HS-5 (cell line): ENCODE measurements around the gene CIBAR2.

Experiments used
- DNase-seq: peaks from one replicate; pipeline ENCODE4 v3.0.0-alpha.2; 2012; ENCODE audit warnings: low read depth

Gene CIBAR2

DNA sequence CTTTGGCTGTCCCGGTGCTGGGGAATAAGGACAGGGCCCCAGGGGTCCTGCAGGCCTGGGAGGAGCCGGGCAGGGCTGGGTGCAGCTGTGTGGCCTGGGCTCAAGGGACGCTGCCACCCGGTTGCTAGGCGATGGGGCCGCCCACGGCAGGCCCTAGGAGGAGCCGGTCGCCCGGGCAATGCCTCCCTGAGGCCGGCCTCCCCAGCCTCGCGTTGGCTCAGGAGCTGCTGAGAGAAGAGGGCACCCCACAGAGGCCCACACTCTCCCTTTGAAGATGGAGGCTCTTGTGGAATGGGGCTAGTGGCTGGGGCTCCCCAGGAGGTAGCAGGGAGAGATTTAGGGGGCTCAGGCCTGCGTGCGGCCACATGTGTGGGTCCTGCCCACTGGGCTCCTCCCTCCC, at the start of gene CIBAR2:
TSS of gene CIBAR2 (minus strand) at position 109 of the 400 bp plus-strand sequence. CDS start 120 bp downstream, outside the sequence.
- DNase-seq, result no peak

DNA sequence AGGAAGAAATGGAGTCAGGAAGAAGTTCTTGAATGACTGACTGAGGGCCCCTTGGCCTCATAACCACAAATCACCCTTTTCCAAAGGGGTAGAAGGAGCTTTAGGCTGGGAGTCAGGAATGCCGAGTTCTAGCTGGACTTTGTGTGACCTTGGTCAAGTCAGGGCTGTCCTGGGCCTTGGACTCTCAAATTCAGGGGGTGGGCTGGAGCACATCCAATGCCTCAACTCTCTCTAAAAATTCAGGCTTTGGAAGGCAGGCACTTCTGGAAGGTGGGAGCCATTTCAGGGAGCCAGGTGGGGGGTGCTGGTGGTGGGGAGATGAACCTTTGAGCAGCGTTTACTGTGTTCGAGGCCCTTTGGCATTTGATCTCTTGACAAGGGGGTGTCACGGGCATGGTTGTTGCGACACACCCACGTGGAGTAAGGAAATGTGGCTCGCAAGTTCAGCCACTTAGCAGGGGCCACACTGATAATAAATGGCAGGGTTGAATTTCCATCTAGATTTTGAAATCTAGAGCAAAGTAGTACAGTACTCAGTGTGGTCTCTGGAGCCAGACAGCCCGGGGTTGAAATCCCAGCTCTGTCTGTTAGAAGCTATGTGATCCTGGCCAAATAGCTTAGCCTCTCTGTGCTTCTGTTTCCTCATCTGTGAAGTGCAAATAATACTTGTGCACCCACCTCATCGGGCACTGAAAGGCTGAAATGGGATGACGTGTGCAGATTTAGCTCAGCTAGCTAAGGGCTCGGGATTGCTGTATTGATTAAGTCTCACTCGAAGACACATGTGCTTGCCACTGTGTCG, 47.1 kb upstream of the CIBAR2 start:
- no peak for DNase-seq

DNA sequence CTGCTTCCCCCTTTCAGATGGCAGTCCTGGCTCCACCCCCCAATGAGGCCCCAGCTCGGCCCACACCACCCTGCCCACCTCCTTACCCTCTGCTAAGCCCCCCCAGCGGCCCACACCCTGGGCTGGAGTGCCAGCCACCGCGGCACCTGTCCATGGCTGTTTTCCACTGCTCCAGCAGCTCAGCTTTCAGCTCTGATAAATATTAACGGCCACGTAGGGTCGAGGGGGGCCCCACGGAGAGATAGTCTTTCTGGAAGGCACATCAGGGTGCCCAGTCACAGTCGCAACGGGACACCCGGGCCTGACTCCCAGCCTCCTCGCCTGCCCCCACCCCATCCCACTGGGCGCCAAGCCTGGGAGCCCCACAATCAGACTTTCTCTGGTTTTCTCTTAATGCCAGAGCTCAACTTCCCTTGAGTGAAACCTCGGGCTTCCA, 46.5 kb upstream of the CIBAR2 start:
- DNase-seq, result no peak

DNA sequence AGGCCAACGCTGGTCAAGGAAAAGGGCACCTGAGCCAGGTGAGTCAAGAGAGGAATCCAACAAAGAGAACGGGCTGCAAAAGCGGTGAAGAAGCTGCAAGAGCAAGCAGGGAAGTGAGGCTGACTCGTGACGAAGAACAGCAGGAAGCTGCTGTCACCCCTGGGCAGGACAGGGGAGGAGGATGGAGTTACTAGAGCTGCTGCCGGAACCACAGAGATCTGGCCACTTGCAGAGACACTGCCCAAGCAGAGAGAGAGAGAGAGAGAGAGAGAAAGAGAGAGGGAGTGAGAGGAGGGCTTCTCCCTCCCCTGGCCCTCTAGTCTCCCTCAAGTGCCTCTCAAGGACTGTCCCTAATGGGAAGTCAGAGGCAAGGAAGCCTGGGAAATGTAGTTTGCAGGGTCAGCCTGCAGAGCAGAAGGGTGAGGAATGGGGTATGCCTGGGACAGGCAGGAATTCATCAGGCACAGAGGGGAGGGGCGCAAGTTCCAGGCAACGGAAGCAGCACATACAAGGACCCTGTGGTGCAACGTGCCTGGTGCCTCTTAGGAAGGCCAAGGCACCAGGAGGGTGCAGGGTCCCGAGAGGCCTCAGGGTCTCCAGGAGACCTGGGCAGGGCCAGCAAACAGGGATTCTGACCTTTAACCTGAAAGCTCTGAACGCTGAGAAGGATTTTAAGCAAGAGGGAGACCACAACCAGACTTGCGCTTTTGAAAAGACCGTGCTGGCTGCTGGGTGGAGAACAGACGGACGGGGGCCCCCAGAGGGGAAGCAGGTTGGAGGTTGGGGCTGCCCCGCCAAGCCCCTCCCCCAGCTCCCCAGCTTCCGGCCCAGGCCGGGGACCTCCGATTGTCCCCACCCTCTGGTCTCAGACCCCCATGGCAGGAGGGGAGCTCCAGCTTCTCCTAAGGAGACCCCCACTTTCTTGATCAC, 45.8 kb upstream of the CIBAR2 start:
- no peak for DNase-seq

DNA sequence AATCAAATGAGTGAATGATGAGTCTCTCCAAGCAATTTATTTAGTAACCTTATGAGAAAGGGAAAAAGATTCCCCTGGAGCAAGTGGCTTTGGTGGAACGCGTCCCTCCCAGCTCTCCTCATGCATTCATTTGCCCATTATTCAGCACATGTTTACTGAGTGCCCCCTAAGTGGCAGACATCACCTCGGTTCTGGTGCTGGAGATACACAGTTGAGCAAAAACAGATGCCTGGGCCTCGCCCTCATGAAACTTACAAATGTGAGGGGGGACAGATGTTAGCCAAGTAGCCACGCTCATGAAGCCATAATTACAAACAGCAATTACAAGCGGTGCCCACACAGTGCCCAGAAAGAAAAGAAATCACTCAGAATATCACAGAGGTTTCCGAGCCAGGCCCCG, 45.1 kb upstream of the CIBAR2 start:
- no peak for DNase-seq

DNA sequence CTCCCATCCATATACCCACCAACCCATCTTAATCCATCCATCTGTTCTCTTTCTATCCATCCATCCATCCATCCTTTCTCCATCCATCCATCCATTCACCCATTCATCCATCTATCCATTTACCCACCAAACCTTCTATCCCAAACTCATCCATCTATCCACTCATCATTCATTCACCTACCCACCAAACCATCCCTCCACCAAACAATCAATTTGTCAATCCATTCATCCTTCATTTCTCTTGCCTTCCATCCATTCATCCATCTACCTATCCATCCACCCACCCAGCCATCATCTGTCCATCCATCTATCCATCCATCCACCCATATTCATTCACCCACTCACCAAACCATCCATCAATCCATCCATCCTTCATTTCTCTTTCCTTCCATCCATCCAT, 44.6 kb upstream of the CIBAR2 start:
- no peak for DNase-seq

DNA sequence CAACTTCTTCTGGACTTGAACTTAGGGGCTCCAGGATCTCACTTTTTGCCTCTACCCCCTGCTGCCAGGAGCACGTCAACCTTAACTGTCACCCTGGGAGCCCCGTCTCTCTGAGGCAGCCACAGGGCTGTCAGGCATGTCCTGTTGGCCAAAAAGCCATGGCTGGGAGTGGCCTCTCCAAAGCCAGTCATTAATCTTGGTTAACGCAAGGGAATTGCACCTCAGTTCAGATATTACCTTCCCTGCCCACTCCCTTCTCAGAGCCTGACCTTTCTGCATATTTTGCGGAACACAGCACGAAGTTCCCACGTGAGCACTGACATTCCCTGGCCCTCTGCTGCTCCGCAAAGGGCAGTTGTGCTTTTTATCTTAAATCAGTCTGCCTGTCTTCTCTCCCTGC, 44.2 kb upstream of the CIBAR2 start:
- no peak for DNase-seq

DNA sequence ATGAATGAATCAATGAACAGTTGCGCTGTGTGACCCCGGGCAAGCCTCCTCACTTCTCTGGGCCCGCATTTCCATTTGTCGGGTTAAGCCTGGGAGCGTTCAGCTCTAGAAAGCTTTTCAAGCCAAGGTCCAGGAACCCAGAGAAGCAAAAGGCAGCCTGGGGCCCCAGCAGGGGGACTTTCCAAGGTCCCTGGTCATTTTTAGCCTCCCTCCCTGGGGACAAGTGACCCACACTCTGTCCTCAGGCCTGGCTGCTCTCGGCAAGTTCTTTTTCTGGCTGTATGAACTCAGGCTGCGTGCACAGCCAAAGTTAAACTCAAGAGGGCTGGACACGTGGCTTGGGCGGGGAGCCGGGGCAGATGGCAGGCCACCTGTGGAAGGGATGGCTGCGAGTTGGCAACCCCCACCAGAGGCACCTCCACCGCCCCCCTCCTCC, 41.4 kb upstream of the CIBAR2 start:
- DNase-seq, result no peak

DNA sequence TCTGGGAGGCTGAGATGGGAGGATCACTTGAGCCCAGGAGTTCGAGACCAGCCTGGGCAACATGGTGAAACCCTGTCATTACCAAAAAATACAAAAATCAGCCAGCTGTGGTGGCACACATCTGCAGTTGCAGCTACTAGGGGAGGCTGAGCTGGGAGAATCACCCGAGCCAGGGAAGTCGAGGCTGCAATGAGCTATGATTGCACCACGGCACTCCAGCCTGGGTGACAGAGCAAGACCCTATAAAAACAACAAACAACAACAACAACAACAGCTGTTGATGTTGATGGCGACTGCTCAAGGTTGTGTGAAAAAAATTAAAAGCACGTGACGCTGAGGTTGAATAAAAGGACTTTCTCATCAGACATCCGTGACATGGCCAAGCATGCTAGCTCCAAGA, 40.8 kb upstream of the CIBAR2 start:
- DNase-seq, result no peak

DNA sequence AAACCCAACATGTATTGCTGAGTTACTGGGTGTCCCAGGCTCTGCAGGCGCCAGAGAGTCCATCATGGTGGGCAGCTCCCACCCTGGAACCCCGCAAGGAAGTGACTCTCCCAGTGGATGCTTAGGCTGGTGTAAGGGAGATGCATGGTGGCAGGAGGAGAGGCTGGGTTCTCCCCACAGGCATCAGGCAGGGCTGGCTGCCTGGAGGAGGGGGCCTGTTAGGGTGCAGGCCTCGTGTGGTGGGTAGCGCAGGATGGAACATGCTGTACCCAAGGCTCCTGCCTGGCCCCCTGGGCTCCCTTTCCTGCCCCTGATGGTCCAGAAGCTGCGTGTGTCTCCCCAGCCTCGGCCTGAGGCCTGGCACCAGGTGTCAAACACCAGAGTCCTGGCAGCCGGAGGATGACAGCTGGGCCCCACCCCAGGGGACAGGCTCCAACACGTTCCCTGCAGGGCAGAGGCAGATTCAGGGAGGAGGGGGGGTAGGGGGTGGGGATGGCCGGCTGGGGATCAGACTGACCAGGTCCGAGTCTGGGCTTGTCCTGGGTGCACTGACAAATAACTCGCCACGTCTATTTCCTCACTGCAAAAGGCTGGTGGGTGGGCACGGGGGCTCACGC, 40.2 kb upstream of the CIBAR2 start:
- no peak for DNase-seq

DNA sequence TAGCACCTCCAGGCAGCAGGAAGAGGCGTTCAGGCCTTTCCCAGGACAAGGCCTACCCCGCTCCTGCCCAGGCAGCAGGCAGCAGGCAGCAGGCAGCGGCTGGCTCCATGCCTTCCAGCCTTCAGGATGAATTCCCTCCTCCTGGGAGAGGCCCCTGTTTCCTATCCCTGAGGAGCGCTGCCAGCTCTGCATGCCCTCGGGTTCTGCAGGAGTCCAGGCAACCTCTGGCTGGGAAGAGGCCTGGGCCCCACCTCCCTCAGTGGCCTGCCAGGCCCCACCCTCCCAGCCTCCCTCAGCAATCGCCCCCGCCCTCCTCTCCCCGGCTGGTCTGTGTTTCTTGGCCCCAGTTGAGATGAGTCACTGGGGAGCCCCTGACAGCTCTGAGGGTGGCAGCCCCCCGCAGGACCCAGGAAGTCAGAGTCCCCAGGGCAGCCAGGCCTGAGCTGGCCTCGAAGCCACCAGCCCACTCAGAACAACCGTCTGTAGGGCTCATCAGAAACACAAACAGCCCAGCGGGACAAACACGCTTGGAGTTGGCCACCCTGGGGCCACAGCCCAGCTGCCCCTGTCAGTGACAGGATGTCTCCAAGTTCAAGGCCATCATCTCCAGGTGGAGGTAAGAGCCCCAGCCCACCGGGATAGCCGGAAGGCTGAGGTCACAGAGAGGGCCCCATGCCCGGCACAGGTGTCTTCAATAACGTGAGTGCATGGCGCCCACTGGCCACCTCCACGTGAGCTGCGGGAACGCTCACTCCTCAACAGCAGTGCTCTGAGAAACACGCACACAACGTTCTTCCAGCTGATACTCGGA, 39.5 kb upstream of the CIBAR2 start:
- no peak for DNase-seq

DNA sequence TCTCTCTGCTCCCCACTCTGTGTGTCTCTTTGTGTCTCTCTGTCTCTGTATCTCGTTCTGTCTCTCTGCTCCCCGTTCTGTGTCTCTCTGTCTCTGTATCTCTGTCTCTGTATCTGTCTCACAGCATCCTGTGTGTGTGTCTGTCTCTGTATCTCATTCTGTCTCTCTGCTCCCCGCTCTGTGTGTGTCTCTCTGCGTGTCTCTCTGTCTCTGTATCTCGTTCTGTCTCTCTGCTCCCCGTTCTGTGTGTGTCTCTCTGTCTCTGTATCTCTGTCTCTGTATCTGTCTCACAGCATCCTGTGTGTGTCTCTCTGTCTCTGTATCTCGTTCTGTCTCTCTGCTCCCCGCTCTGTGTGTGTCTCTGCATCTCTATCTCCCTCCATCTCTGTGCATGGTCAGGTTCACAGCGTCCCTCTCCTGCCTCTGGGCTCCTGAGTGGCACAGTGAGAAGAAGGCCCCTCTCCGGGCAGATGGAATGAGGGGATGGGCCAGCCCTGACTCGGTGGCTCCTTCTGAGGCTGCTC, 38.9 kb upstream of the CIBAR2 start:
- DNase-seq, result no peak

DNA sequence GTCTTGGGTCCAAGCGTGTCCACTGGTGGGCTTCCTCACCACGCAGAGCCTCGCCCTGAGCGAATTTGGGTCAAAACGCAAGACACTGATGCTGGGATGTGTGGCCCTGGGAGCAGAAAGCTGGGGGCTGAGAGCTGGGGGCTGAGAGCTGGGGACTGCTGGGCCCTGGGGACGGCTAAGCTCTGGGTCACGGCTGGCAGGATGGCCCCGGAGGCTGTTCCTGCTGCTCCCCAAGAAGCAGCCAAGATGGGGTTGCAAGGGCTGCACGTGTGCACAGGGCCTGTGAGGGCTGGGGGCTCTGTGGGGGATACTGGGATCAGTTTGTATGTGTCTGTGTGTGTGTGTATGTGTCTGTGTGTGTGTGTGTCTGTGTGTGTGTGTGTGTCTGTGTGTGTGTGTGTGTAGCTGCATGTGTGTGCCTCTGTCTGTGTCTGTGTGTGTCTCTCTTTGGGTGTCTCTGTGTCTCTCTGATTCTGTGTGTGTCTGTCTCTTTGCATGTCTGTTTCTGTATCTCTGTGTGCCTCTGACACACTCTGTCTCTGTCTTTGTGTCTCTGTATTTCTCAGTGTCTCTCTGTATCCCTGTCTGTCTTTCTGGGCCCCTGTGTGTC, 38.2 kb upstream of the CIBAR2 start:
- DNase-seq, result no peak

DNA sequence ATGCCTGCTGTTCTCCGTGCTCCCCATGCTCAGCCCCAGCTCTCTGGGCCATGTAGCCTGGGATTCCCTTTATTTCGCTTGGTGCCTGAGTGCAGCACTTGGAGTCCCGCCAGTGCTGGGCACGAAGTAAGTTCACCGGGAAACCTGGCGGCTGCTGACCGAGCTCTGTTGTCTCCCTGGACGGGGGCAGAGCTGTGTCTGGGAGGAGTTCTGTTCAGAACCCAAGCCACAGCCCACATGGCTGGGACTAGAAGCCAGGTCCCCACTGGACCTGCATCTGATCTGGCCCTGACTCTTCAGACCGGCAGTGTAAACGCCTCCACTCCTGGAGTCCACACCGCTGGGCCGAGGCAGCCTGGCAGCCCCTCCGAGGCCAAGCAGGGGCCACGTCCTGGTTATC, 37.5 kb upstream of the CIBAR2 start:
- no peak for DNase-seq

DNA sequence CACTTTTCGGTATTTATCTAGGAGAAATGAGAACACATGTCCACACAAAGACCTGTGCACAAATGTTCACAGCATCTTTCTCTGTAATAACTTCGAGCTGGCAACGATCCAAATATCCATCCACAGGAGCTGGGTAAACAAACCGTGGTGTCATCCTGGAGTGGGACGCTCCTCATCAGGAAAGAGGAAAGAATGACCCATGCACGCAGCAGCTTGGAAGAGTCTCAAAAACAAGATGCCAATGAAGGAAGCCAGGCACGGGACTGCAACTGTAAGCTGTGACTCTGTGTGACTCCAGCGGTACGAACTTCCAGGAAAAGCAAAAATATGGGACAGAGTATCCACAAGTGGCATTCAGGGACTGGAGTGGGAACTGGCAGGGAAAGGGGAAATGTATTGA, 36.7 kb upstream of the CIBAR2 start:
- DNase-seq, result no peak

DNA sequence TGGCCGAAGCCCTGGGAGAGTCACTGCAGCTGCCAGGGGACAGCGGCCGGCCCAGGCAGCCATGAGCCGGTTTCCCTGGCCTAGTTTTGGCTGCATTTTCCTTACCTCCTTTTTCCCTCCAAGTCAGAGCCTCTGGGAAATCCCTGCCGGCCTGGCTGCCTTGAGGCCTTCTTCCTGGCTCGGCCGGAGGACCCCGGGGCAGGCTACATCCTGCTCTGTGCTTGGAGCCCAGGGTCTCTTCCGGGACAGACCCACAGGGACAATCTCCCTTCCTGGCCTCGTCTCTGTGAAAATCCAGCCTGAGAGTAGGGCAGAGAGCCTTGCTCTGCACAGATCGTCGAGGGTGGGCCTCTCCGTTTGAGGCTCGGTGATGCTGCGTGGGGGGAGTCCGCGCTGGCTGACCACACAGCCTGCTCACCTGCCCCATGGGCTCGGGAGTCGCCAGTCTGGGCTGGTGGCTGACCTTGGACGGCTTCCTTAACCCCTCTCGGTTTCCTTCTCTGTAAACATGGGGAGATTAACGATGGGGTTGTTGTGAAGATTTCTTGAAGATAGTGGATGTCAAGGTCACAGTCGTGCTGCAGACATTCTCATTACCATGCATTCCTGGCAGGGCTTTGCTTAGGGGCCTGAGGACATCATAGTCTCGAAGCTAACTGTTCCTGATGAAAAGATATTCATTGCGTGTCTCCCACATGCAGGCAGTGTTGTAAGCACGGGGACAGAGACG, 34.8 kb upstream of the CIBAR2 start:
- DNase-seq, result no peak

DNA sequence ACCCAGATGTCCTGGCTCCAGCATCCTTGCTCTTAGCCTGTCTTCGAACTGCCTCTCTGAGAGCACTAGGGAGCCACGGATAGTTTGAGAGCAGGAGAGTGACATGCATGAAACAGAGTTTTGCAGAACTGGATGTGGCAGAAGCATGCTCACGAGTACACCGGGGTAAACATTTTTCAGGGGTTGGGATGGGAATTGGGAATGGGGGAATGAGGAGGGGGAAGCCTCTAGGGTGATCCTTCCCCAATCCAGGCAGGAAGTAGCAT, 34.2 kb upstream of the CIBAR2 start:
- no peak for DNase-seq

DNA sequence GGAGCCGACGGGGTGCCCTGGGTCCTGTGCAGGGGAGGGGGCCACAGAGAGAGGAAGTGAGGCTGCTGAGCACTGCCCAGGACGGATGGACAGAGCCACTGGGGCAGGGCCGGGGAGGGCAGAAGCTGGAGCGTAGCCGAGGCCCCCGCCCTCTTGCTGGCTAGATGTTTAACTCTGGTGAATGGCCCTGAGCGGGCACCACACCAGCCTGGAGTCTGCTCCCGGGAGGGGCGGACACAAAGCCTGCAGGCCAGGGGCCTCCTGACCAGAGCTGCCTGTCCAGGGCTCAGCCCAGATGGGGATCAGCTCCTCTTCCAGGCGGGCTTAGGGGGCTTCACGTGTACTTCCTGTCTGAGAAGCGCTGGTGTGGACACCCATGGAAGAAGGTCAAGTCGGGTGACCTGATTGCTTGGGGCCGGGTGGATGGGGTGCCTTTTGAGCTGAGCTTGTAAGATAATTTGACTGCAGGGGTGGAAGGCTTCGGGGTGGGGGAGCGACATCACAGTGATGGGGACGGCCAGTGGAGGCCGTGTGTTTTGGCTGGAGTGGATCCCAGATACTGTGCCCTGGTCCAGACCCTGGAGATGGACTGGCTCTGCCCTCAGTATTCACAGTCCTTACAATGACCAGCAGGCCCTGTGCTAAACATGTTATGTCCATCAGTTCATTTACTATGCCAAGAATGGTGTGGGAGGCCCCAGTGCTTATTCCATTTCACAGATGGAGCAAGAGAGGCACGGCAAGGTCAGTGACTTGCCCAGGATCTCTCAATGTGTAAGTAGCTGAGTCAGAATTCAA, 33.7 kb upstream of the CIBAR2 start:
- no peak for DNase-seq

DNA sequence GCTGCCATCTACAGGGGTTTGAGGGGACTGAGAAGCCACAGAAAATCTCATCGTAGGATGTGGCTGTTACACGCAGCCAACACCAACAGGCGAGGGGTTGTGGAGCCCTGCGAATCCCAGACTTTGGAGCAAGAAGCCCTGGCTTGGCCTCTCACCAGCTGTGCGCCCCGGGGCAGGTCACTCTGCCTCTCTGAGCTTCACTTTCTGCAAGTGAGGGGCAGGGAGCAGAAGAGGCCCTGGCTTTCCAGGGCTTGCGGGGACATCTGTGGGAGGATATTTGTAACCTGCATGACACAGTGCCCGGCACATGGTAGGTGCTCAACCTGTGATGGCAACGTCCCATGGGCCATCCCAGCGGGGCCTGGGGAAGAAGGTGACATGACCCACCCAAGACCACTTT, 32.9 kb upstream of the CIBAR2 start:
- DNase-seq, result no peak
